GM23338 (cell line): ENCODE measurements around the gene THRB.

ENCODE experiments used
- CREB1 ChIP-seq: fragments of 250-450 bp; sonication (Bioruptor Pico); IDR thresholded peaks from 2 replicates; pipeline ENCODE4 v1.5.0; 2020; ENCODE audit warnings: low read depth, mild to moderate bottlenecking, moderate library complexity
- CTCF ChIP-seq, 2 experiments: fragments of 200-600 bp in 1 of 2; sonication (generic) in 1 of 2; conservative IDR thresholded peaks; 2 replicates each; pipeline versions ENCODE4 v1.5.1 to v1.6.1; 2016 to 2017; ENCODE audit warnings: antibody characterized with exemption in 2 of 2, low read depth in 2 of 2, mild to moderate bottlenecking in 2 of 2, moderate library complexity in 1 of 2
- EZH2 ChIP-seq: fragments of 200-600 bp; sonication (generic); IDR thresholded peaks from one replicate; pipeline ENCODE4 v1.8.0; 2017; ENCODE audit warnings: antibody characterized with exemption, mild to moderate bottlenecking, low read depth; ENCODE audit not compliant: unreplicated experiment
- EZH2phosphoT487 ChIP-seq: fragments of 200-600 bp; sonication (generic); IDR thresholded peaks from one replicate; pipeline ENCODE4 v1.8.1; 2018; ENCODE audit warnings: antibody characterized with exemption; ENCODE audit not compliant: unreplicated experiment
- POLR2AphosphoS5 ChIP-seq: IDR thresholded peaks from 2 replicates; pipeline ENCODE4 v1.6.1; 2016; ENCODE audit warnings: antibody characterized with exemption, low read depth
- STAT1 ChIP-seq: IDR thresholded peaks from one replicate; pipeline ENCODE4 v1.6.1; 2016; ENCODE audit warnings: antibody characterized with exemption; ENCODE audit not compliant: unreplicated experiment

GRCh38 chr3:24199775-24200247 is 294.8 kb downstream of the THRB start:
- no peak for TF ChIP-seq EZH2
- TF ChIP-seq STAT1: no peak
- no peak for TF ChIP-seq CREB1 (CRISPR knock-in tag)
- no peak for TF ChIP-seq POLR2AphosphoS5
- TF ChIP-seq CTCF (conservative IDR thresholded peaks at IDR 0.05; ENCODE audit: low read depth in 2 of 2): no peak
- TF ChIP-seq EZH2phosphoT487: no peak
